Testis (tissue), 3 donors: ENCODE data around the gene MRPS23. TPM values are rescaled to one million over a fixed set of nuclear protein-coding genes. Genes with fewer than 3 reads are reported as not detected.

Source experiments
- DNase-seq: peaks from one replicate; pipeline ENCODE4 v3.0.0-alpha.2; 2019
- H3K27ac ChIP-seq, 2 donors: fragments of 200-600 bp; sonication (generic); one replicate each; pipeline ENCODE4 v1.5.1; 2019
- H3K27me3 ChIP-seq: fragments of 200-600 bp; sonication (generic); one replicate; pipeline ENCODE4 v1.5.1; 2019
- H3K36me3 ChIP-seq: fragments of 200-600 bp; sonication (generic); one replicate; pipeline ENCODE4 v1.5.1; 2017; ENCODE audit warnings: low read depth; ENCODE audit errors: missing control alignments
- H3K4me1 ChIP-seq: fragments of 200-600 bp; sonication (generic); one replicate; pipeline ENCODE4 v1.5.1; 2019
- H3K4me3 ChIP-seq, 2 donors: fragments of 200-600 bp; sonication (generic); one replicate each; pipeline ENCODE4 v1.5.1; 2017 to 2019
- H3K9me3 ChIP-seq: fragments of 200-600 bp; sonication (generic); one replicate; pipeline ENCODE4 v1.5.1; 2017
- POLR2A ChIP-seq: fragments of 450-650 bp; IDR thresholded peaks from one replicate; pipeline ENCODE4 v1.6.1; 2017; ENCODE audit warnings: antibody characterized with exemption, mild to moderate bottlenecking, moderate library complexity
- WGBS, 2 donors: methylation state at CpG; one replicate each; pipeline ENCODE4 v1.1.5; 2018; 5-methylcytosine and 5-hydroxymethylcytosine counted together
- intact Hi-C: fragments of 100-400 bp; cut with DNase I; formaldehyde crosslinking; loops from one replicate; pipeline ENCODE4 v1.15.1; 2023; ENCODE audit warnings: low total_unique reads
- polyA plus RNA-seq: library from polyadenylated mRNA; stranded (reverse); fragments of 350-450 nt; fragmentation: Illumina TruSeq; extraction: RNeasy Lipid Tissue Mini Kit (QIAGEN cat#74804); gene quantifications from one replicate; pipeline ENCODE4 v1.2.3, GENCODE V29; 2014; ENCODE audit warnings: low read depth, low replicate concordance; ENCODE audit not compliant: insufficient read depth
- total RNA-seq, 2 donors: library from RNA; depleted of rRNA; stranded (reverse); fragments of >200 nt; gene quantifications; one replicate each; pipeline ENCODE4 v1.2.3, GENCODE V29; 2016
- TF ChIP-seq, protein P1 (sequence below), 3 experiments: fragments of 450-650 bp in 2 of 3; fragments of 200-600 bp in 1 of 3; sonication (generic) in 1 of 3; IDR thresholded peaks; one replicate each; pipeline ENCODE4 v1.5.1; 2016 to 2019; ENCODE audit warnings: antibody characterized with exemption in 3 of 3, mild to moderate bottlenecking in 2 of 3, moderate library complexity in 1 of 3

The MRPS23 gene
- total and polyA plus RNA-seq, 3 donors from 2014 or later = 14.1 to 57.4 (median 25.1) TPM

GRCh38 chr17:57889892-57890856 is 40.3 kb upstream of the MRPS23 start:
- DNase-seq = peak; percentile 63
- no peaks in the 10 kb centered on the region for H3K9me3 ChIP-seq
- 54 to 58% methylated on average over 7 to 11 of the region's 11 CpGs for WGBS, 2 donors
- H3K36me3 ChIP-seq = no peaks in the 10 kb centered on the region
- no peaks in the 10 kb centered on the region for H3K27me3 ChIP-seq
- intact Hi-C loops = loop anchor here (10.0 kb wide), 1 partner anchor 65 kb away; the partner anchor contains the start of gene CUEDC1
- TF ChIP-seq POLR2A = no peak
- TF ChIP-seq, protein P1, sequence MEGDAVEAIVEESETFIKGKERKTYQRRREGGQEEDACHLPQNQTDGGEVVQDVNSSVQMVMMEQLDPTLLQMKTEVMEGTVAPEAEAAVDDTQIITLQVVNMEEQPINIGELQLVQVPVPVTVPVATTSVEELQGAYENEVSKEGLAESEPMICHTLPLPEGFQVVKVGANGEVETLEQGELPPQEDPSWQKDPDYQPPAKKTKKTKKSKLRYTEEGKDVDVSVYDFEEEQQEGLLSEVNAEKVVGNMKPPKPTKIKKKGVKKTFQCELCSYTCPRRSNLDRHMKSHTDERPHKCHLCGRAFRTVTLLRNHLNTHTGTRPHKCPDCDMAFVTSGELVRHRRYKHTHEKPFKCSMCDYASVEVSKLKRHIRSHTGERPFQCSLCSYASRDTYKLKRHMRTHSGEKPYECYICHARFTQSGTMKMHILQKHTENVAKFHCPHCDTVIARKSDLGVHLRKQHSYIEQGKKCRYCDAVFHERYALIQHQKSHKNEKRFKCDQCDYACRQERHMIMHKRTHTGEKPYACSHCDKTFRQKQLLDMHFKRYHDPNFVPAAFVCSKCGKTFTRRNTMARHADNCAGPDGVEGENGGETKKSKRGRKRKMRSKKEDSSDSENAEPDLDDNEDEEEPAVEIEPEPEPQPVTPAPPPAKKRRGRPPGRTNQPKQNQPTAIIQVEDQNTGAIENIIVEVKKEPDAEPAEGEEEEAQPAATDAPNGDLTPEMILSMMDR (IDR thresholded peaks at IDR 0.05) = no peak
- H3K4me1 ChIP-seq = peaks cover 35% of the 10 kb centered on the region
- H3K27ac ChIP-seq = no peak overlapping the region
- no peak overlapping the region for H3K4me3 ChIP-seq

- no peak for DNase-seq
- Histone ChIP-seq H3K27ac (no peak overlapping the region), H3K9me3 (no peaks in the 10 kb centered on the region), H3K4me1 (peaks cover 28% of the 10 kb centered on the region), H3K36me3 (no peaks in the 10 kb centered on the region), H3K27me3 (no peaks in the 10 kb centered on the region), H3K4me3 (no peak overlapping the region)
- TF ChIP-seq POLR2A = no peak
- TF ChIP-seq, protein P1 (IDR thresholded peaks at IDR 0.05) = no peak
- 94 to 100% methylated on average over 1 to 2 of the region's 2 CpGs for WGBS, 2 donors
- intact Hi-C loops = no loop called here
Observed at GRCh38 chr17:57889252-57889651, 39.4 kb upstream of the MRPS23 start.

- WGBS, 2 donors = 78 to 88% methylated on average over 12 of the region's 12 CpGs
Observed at GRCh38 chr17:57888311-57889216, 38.7 kb upstream of the MRPS23 start.

GRCh38 chr17:57887161-57887560 is 37.3 kb upstream of the MRPS23 start:
- H3K27me3 ChIP-seq = no peaks in the 10 kb centered on the region
- no peaks in the 10 kb centered on the region for H3K9me3 ChIP-seq
- peaks cover 10% of the 10 kb centered on the region for H3K4me1 ChIP-seq
- H3K4me3 ChIP-seq = no peak overlapping the region
- no peak overlapping the region for H3K27ac ChIP-seq
- DNase-seq = no peak
- WGBS, 2 donors = 77 to 88% methylated on average over 4 of the region's 4 CpGs
- intact Hi-C loops = no loop called here
- no peaks in the 10 kb centered on the region for H3K36me3 ChIP-seq
- TF ChIP-seq, protein P1 (IDR thresholded peaks at IDR 0.05) = no peak
- TF ChIP-seq POLR2A = no peak

More at GRCh38 chr17:57888311-57889216, 38.7 kb upstream of the MRPS23 start:
- Histone ChIP-seq H3K9me3 (no peaks in the 10 kb centered on the region), H3K4me3 (no peak overlapping the region), H3K4me1 (peaks cover 22% of the 10 kb centered on the region), H3K27ac (no peak overlapping the region), H3K36me3 (no peaks in the 10 kb centered on the region), H3K27me3 (no peaks in the 10 kb centered on the region)
- no peak for DNase-seq
- TF ChIP-seq POLR2A = no peak
- TF ChIP-seq, protein P1 (IDR thresholded peaks at IDR 0.05) = no peak
- intact Hi-C loops = no loop called here
